Heart left ventricle (tissue), 16 donors: ENCODE data around the gene CFLAR. TPM values are rescaled to one million over a fixed set of nuclear protein-coding genes. Genes with fewer than 3 reads are reported as not detected.

ENCODE experiments used
- ATAC-seq, 4 donors: fragments of 200-7000 bp; cut with Tn5 transposase; one replicate each; pipeline ENCODE4 v1.9.1; 2020 to 2022; ENCODE audit warnings: moderate library complexity in 4 of 4, mild to moderate bottlenecking in 3 of 4, moderate number of reproducible peaks in 1 of 4
- DNase-seq, 5 donors: peaks; one replicate each; pipeline ENCODE4 v3.0.0-alpha.2; 2020
- H3K27ac ChIP-seq, 12 donors: fragments of 200-600 bp; sonication (generic) in 4 of 12; one replicate each; pipeline versions ENCODE4 v1.5.0 to v1.8.0; 2016 to 2022; ENCODE audit warnings: mild to moderate bottlenecking in 2 of 12
- H3K27me3 ChIP-seq, 9 donors: fragments of 200-600 bp; sonication (generic) in 2 of 9; one replicate each; pipeline versions ENCODE4 v1.5.1 to v1.8.0; 2016 to 2022; ENCODE audit warnings: mild to moderate bottlenecking in 3 of 9
- H3K36me3 ChIP-seq, 9 donors: fragments of 200-600 bp; sonication (generic) in 2 of 9; one replicate each; pipeline versions ENCODE4 v1.5.0 to v1.8.0; 2018 to 2022; ENCODE audit warnings: mild to moderate bottlenecking in 2 of 9
- H3K4me1 ChIP-seq, 12 donors: fragments of 200-600 bp; sonication (generic) in 4 of 12; one replicate each; pipeline versions ENCODE4 v1.5.0 to v1.8.0; 2016 to 2022; ENCODE audit warnings: mild to moderate bottlenecking in 3 of 12
- H3K4me3 ChIP-seq, 12 donors: fragments of 200-600 bp; sonication (generic) in 4 of 12; one replicate each; pipeline versions ENCODE4 v1.5.0 to v1.8.0; 2017 to 2022; ENCODE audit warnings: mild to moderate bottlenecking in 9 of 12, moderate library complexity in 4 of 12
- H3K9me3 ChIP-seq, 12 donors: fragments of 200-600 bp; sonication (generic) in 4 of 12; one replicate each; pipeline versions ENCODE4 v1.5.0 to v1.8.0; 2016 to 2022; ENCODE audit warnings: mild to moderate bottlenecking in 1 of 12
- CTCF ChIP-seq, 12 donors: fragments of 200-600 bp; sonication (generic) in 4 of 12; IDR thresholded peaks; one replicate each; pipeline versions ENCODE4 v1.5.0 to v1.8.0; 2018 to 2022; ENCODE audit warnings: antibody characterized with exemption in 12 of 12, mild to moderate bottlenecking in 5 of 12
- POLR2A ChIP-seq, 2 donors: fragments of 450-650 bp; IDR thresholded peaks; one replicate each; pipeline ENCODE4 v1.6.1; 2017; ENCODE audit warnings: antibody characterized with exemption in 2 of 2, mild to moderate bottlenecking in 2 of 2, moderate library complexity in 2 of 2
- WGBS, 4 donors: extraction: QIAGEN DNeasy Blood & Tissue Kit in 2 of 4; methylation state at CpG; one replicate each; pipeline versions ENCODE4 v1.1.5 to v1.1.7; 2013 to 2018; 5-methylcytosine and 5-hydroxymethylcytosine counted together
- intact Hi-C, 10 donors: fragments of 100-400 bp; cut with DNase I; formaldehyde crosslinking; loops; one replicate each; pipeline versions ENCODE4 v1.11.1 to v1.14.2; 2022
- polyA plus RNA-seq, 2 donors: library from polyadenylated mRNA; stranded (reverse); fragments of 200-250 nt; gene quantifications; one replicate each; pipeline ENCODE4 v1.2.3, GENCODE V29; 2013
- total RNA-seq, 9 donors: library from RNA; depleted of rRNA in 2 of 9; stranded (reverse); fragments of >200 nt in 2 of 9; fragmentation: NEBNext Ultra II Directional in 3 of 9; extraction: Animal tissue kit (Norgen Biotek cat#: 25700) in 3 of 9; gene quantifications; one replicate each; pipeline versions ENCODE4 v1.1.0 to v1.2.4, GENCODE V29; 2016 to 2023
- donor health status: ischemic (EF 13 %, LVEDD 7.1; RV severe dilation, severe dysfunction).
- donor health status: healthy with polysubstance abuse.
- donor health status: DM: no; HTN: yes; CAD: no.
- donor health status: DM: no; HTN: no; CAD: no.
- donor health status: ischemic (EF 25% LVEDD 6.9; RV normal size, moderate dysfunction).
- donor health status: ischemic (EF 25% LVEDD 5.7; RV mildly dilated, moderate dysfunction).
- donor health status: healthy.
- donor health status: DM: yes; HTN: yes; CAD: no.
- donor health status: ischemic (EF 35%, LVEDD 5.7; RV mildly dilated, moderate dysfunction).
- donor health status: nonischemic (EF 11% LVEDD 7.7; RV severe dilation, severe dysfunction).
- donor health status: DM: yes; HTN: yes; CAD: no.
- donor health status: PGD.
- donor health status: ischemic (EF 29% LVEDD 5.4; RV normal size, mild dysfunction).
- donor health status: nonischemic (EF 23%, LVEDD 6.1; RV moderate dilation, normal function).

The CFLAR gene
- total and polyA plus RNA-seq, 11 donors, result 120 to 279 (median 214) TPM

- no peaks in the 10 kb centered on the region for H3K27me3 ChIP-seq
- H3K9me3 ChIP-seq, result no peaks in the 10 kb centered on the region
- intact Hi-C loops, result no loop called here
- 57 to 71% (median 61%) methylated on average over 3 of the region's 3 CpGs for WGBS, 4 donors
- peak overlapping the region in 1 of 12 donors; percentile 8 for H3K4me3 ChIP-seq
- peaks cover 0 to 61% (median 31%) of the 10 kb centered on the region in 9 donors for H3K36me3 ChIP-seq
- peaks cover 0 to 75% (median 23%) of the 10 kb centered on the region in 12 donors for H3K4me1 ChIP-seq
- ATAC-seq (no peak), DNase-seq (no peak)
- TF ChIP-seq CTCF (IDR thresholded peaks at IDR 0.05), result no peak
- no peak for TF ChIP-seq POLR2A (IDR thresholded peaks at IDR 0.05)
- peak overlapping the region in 7 of 12 donors; percentile 11 to 82 (median 27) for H3K27ac ChIP-seq
Measured at GRCh38 chr2:201194097-201194496, 78.1 kb downstream of the CFLAR start.

- Histone ChIP-seq H3K4me1 (peaks cover 0 to 67% (median 22%) of the 10 kb centered on the region in 12 donors), H3K4me3 (no peak overlapping the region), H3K9me3 (no peaks in the 10 kb centered on the region), H3K27ac (peak overlapping the region in 3 of 12 donors; percentile 9 to 82 (median 14)), H3K36me3 (peaks cover 0 to 63% (median 33%) of the 10 kb centered on the region in 9 donors), H3K27me3 (no peaks in the 10 kb centered on the region)
- TF ChIP-seq POLR2A (IDR thresholded peaks at IDR 0.05), result no peak
- no peak for TF ChIP-seq CTCF (IDR thresholded peaks at IDR 0.05)
- intact Hi-C loops, result no loop called here
- WGBS, 4 donors, result 67 to 86% (median 76%) methylated on average over 3 of the region's 3 CpGs
- DNase-seq (no peak), ATAC-seq (no peak)
Measured at GRCh38 chr2:201195331-201195730, 79.4 kb downstream of the CFLAR start.

- Histone ChIP-seq H3K4me1 (peaks cover 0 to 61% (median 16%) of the 10 kb centered on the region in 12 donors), H3K27ac (peak overlapping the region in 1 of 12 donors; percentile 9), H3K9me3 (no peaks in the 10 kb centered on the region), H3K36me3 (peaks cover 0 to 70% (median 35%) of the 10 kb centered on the region in 9 donors), H3K27me3 (no peaks in the 10 kb centered on the region), H3K4me3 (no peak overlapping the region)
- ATAC-seq, result no peak
- no peak for TF ChIP-seq POLR2A (IDR thresholded peaks at IDR 0.05)
- no peak for TF ChIP-seq CTCF (IDR thresholded peaks at IDR 0.05)
- intact Hi-C loops, result no loop called here
- no peak for DNase-seq
- 65 to 77% (median 68%) methylated on average over 3 of the region's 3 CpGs for WGBS, 4 donors
Measured at GRCh38 chr2:201196003-201196402, 80.0 kb downstream of the CFLAR start.

- 94 to 96% (median 95%) methylated on average over 1 of the region's 1 CpG for WGBS, 4 donors
- Histone ChIP-seq H3K4me1 (peaks cover 0 to 53% (median 11%) of the 10 kb centered on the region in 12 donors), H3K27me3 (no peaks in the 10 kb centered on the region), H3K36me3 (peaks cover 0 to 73% (median 35%) of the 10 kb centered on the region in 9 donors), H3K4me3 (no peak overlapping the region), H3K27ac (no peak overlapping the region), H3K9me3 (no peaks in the 10 kb centered on the region)
- intact Hi-C loops, result no loop called here
- no peak for ATAC-seq
- DNase-seq, result no peak
- TF ChIP-seq POLR2A (IDR thresholded peaks at IDR 0.05), result no peak
- no peak for TF ChIP-seq CTCF (IDR thresholded peaks at IDR 0.05)
Measured at GRCh38 chr2:201196803-201197202, 80.8 kb downstream of the CFLAR start.
